Liver (tissue), 3 donors: ENCODE results near the gene TFPI.

Source experiments
- ATF3 ChIP-seq: IDR thresholded peaks from 2 replicates; pipeline ENCODE4 v1.6.1; 2016; ENCODE audit warnings: antibody characterized with exemption
- EGR1 ChIP-seq, 2 donors: IDR thresholded peaks; 2 replicates each; pipeline ENCODE4 v1.6.1; 2016 to 2018; ENCODE audit warnings: antibody characterized with exemption in 2 of 2, low read depth in 2 of 2
- RAD21 ChIP-seq, 2 donors: IDR thresholded peaks; 2 replicates each; pipeline ENCODE4 v1.6.1; 2016; ENCODE audit warnings: antibody characterized with exemption in 2 of 2, mild to moderate bottlenecking in 2 of 2
- REST ChIP-seq: IDR thresholded peaks from 2 replicates; pipeline ENCODE4 v1.6.1; 2016; ENCODE audit warnings: antibody characterized with exemption, mild to moderate bottlenecking
- RXRA ChIP-seq, 2 donors: IDR thresholded peaks; 2 replicates each; pipeline ENCODE4 v1.6.1; 2017 to 2018; ENCODE audit warnings: antibody characterized with exemption in 2 of 2, mild to moderate bottlenecking in 1 of 2
- SP1 ChIP-seq: IDR thresholded peaks from 2 replicates; pipeline ENCODE4 v1.6.1; 2018; ENCODE audit warnings: antibody characterized with exemption, mild to moderate bottlenecking
- TAF1 ChIP-seq: conservative IDR thresholded peaks from 2 replicates; pipeline ENCODE4 v1.6.1; 2016; ENCODE audit warnings: antibody characterized with exemption, mild to moderate bottlenecking
- YY1 ChIP-seq: IDR thresholded peaks from 2 replicates; pipeline ENCODE4 v1.6.1; 2016; ENCODE audit warnings: antibody characterized with exemption, mild to moderate bottlenecking
- ZBTB33 ChIP-seq: IDR thresholded peaks from 2 replicates; pipeline ENCODE4 v1.6.1; 2016; ENCODE audit warnings: antibody characterized with exemption
- TF ChIP-seq, protein P1 (sequence below): fragments of 150-350 bp; IDR thresholded peaks from 2 replicates; pipeline ENCODE4 v1.5.1; 2017; ENCODE audit warnings: improper control_type of control experiment, low read depth, low read length; ENCODE audit not compliant: missing input control
- donor health status: healthy.
- donor health status: healthy.

GRCh38 chr2:187593098-187593497, 38.9 kb upstream of the TFPI start:
- TF ChIP-seq, protein P1, sequence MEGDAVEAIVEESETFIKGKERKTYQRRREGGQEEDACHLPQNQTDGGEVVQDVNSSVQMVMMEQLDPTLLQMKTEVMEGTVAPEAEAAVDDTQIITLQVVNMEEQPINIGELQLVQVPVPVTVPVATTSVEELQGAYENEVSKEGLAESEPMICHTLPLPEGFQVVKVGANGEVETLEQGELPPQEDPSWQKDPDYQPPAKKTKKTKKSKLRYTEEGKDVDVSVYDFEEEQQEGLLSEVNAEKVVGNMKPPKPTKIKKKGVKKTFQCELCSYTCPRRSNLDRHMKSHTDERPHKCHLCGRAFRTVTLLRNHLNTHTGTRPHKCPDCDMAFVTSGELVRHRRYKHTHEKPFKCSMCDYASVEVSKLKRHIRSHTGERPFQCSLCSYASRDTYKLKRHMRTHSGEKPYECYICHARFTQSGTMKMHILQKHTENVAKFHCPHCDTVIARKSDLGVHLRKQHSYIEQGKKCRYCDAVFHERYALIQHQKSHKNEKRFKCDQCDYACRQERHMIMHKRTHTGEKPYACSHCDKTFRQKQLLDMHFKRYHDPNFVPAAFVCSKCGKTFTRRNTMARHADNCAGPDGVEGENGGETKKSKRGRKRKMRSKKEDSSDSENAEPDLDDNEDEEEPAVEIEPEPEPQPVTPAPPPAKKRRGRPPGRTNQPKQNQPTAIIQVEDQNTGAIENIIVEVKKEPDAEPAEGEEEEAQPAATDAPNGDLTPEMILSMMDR = no peak
- TF ChIP-seq ZBTB33 = no peak
- no peak for TF ChIP-seq EGR1 (IDR thresholded peaks at IDR 0.05; ENCODE audit: low read depth in 2 of 2)
- no peak for TF ChIP-seq REST
- no peak for TF ChIP-seq RXRA (IDR thresholded peaks at IDR 0.05)
- no peak for TF ChIP-seq RAD21 (IDR thresholded peaks at IDR 0.05)
- no peak for TF ChIP-seq SP1
- no peak for TF ChIP-seq YY1
- no peak for TF ChIP-seq ATF3
- no peak for TF ChIP-seq TAF1
